IPS-18c (cell line): ENCODE results near the gene RHOBTB1.

Experiments
- H3K4me3 ChIP-seq: 2 replicates; pipeline ENCODE4 v1.7.0; 2013; ENCODE audit warnings: low read depth, mild to moderate bottlenecking, low read length, moderate library complexity; ENCODE audit not compliant: insufficient read depth
- H3K9me3 ChIP-seq: one replicate; pipeline ENCODE4 v1.6.1; 2013; ENCODE audit warnings: mild to moderate bottlenecking, low read length, moderate library complexity; ENCODE audit not compliant: control insufficient read depth, insufficient read depth

Gene RHOBTB1

GRCh38 chr10:60968504-60968903, 24.5 kb upstream of the RHOBTB1 start:
- H3K9me3 ChIP-seq = no peaks in the 10 kb centered on the region

GRCh38 chr10:60967854-60968484, 24.0 kb upstream of the RHOBTB1 start:
- Histone ChIP-seq H3K9me3 (no peaks in the 10 kb centered on the region), H3K4me3 (no peak overlapping the region)

More at GRCh38 chr10:60968504-60968903, 24.5 kb upstream of the RHOBTB1 start:
- H3K4me3 ChIP-seq = no peak overlapping the region

- Histone ChIP-seq H3K4me3 (no peak overlapping the region), H3K9me3 (no peaks in the 10 kb centered on the region)
Measured at GRCh38 chr10:60967260-60967659, 23.3 kb upstream of the RHOBTB1 start.

GRCh38 chr10:60965696-60966095, 21.7 kb upstream of the RHOBTB1 start:
- Histone ChIP-seq H3K9me3 (no peaks in the 10 kb centered on the region), H3K4me3 (no peak overlapping the region)

- H3K9me3 ChIP-seq = no peaks in the 10 kb centered on the region
- H3K4me3 ChIP-seq = no peak overlapping the region
Measured at GRCh38 chr10:60964257-60965235, 20.6 kb upstream of the RHOBTB1 start.

- Histone ChIP-seq H3K9me3 (no peaks in the 10 kb centered on the region), H3K4me3 (no peak overlapping the region)
Measured at GRCh38 chr10:60963441-60964256, 19.7 kb upstream of the RHOBTB1 start.

GRCh38 chr10:60962946-60963345, 19.0 kb upstream of the RHOBTB1 start:
- Histone ChIP-seq H3K4me3 (no peak overlapping the region), H3K9me3 (no peaks in the 10 kb centered on the region)

- H3K9me3 ChIP-seq = no peaks in the 10 kb centered on the region
- H3K4me3 ChIP-seq = no peak overlapping the region
Measured at GRCh38 chr10:60960913-60961312, 16.9 kb upstream of the RHOBTB1 start.

GRCh38 chr10:60960031-60960430, 16.0 kb upstream of the RHOBTB1 start:
- Histone ChIP-seq H3K4me3 (no peak overlapping the region), H3K9me3 (no peaks in the 10 kb centered on the region)

GRCh38 chr10:60958892-60959601, 15.1 kb upstream of the RHOBTB1 start:
- no peaks in the 10 kb centered on the region for H3K9me3 ChIP-seq
- no peak overlapping the region for H3K4me3 ChIP-seq

- H3K4me3 ChIP-seq = no peak overlapping the region
- no peaks in the 10 kb centered on the region for H3K9me3 ChIP-seq
Measured at GRCh38 chr10:60957667-60958221, 13.8 kb upstream of the RHOBTB1 start.

GRCh38 chr10:60955957-60956425, 12.0 kb upstream of the RHOBTB1 start:
- H3K9me3 ChIP-seq = no peaks in the 10 kb centered on the region
- no peak overlapping the region for H3K4me3 ChIP-seq

GRCh38 chr10:60955316-60955715, 11.3 kb upstream of the RHOBTB1 start:
- Histone ChIP-seq H3K9me3 (no peaks in the 10 kb centered on the region), H3K4me3 (no peak overlapping the region)

GRCh38 chr10:60954035-60954434, 10.1 kb upstream of the RHOBTB1 start:
- no peaks in the 10 kb centered on the region for H3K9me3 ChIP-seq
- no peak overlapping the region for H3K4me3 ChIP-seq

GRCh38 chr10:60953420-60953819, 9.4 kb upstream of the RHOBTB1 start:
- H3K9me3 ChIP-seq = no peaks in the 10 kb centered on the region

GRCh38 chr10:60952846-60953220, 8.8 kb upstream of the RHOBTB1 start:
- Histone ChIP-seq H3K4me3 (no peak overlapping the region), H3K9me3 (no peaks in the 10 kb centered on the region)

More at GRCh38 chr10:60953420-60953819, 9.4 kb upstream of the RHOBTB1 start:
- H3K4me3 ChIP-seq = no peak overlapping the region
